ENCODE measurements around the gene RNU7-1. TPM values are rescaled to one million over a fixed set of nuclear protein-coding genes. Genes with fewer than 3 reads are reported as not detected.

The RNU7-1 gene
- total and polyA plus RNA-seq, 10 of the 15 experiments (the other 5 are each of a cell fraction or from before 2014, with no cell fraction given), result not detected

- peaks cover 2 to 8% of the 10 kb centered on the region in 2 experiments; a peak in 2 of 4 replicates for H3K36me3 ChIP-seq (ENCODE audit: control insufficient read depth in 2 of 2, insufficient read depth in 2 of 2, low read length in 1 of 2)
- DNase-seq (ENCODE audit: low read depth, low spot score) (peak; percentile 85), ATAC-seq (peak; percentile 69), FAIRE-seq (peak; percentile 35)
- H3K79me2 ChIP-seq (ENCODE audit: control insufficient read depth, insufficient read depth, low read length), result peaks cover 31% of the 10 kb centered on the region
- under 1% methylated on average over 46 of the region's 48 CpGs for WGBS (ENCODE audit: insufficient coverage, insufficient replicate concordance, low lambda C conversion rate, missing lambda C conversion rate)
- H3K27ac ChIP-seq (ENCODE audit: control insufficient read depth, insufficient read depth), result peak overlapping the region; percentile 91
- H3K4me3 ChIP-seq, result peak overlapping the region; percentile 78
- CTCF ChIA-PET, result interaction anchor here (0.9 to 11.6 kb wide), 23 partner anchors 8 to 200 kb away, joined by 3 to 645 read pairs (median 5); partner anchors contain the start of genes C1R, C1RL and LPCAT3
- POLR2A ChIA-PET, result interaction anchor here (0.6 to 17.8 kb wide), 18 partner anchors 8 to 192 kb away, joined by 3 to 524 read pairs (median 4); partner anchors contain the start of genes C1RL, CDCA3, LPCAT3 and LRRC23
- RAD21 ChIA-PET (ENCODE audit: unreplicated experiment), result interaction anchor here (0.6 to 7.0 kb wide), 19 partner anchors 8 to 177 kb away, joined by 3 to 426 read pairs (median 8); partner anchors contain the start of genes ATN1, C1RL, CDCA3 and LPCAT3
- H3K9me3 ChIP-seq (replicated peaks; ENCODE audit: control insufficient read depth, insufficient read depth, low read length), result no peaks in the 10 kb centered on the region
- SMC1A ChIA-PET (ENCODE audit: uncharacterized antibody, unreplicated experiment), result interaction anchor here (0.8 to 11.6 kb wide), 20 partner anchors 8 to 167 kb away, joined by 3 to 395 read pairs (median 5); partner anchors contain the start of genes C1RL, ENO2, LPCAT3 and SPSB2
- H3K4me2 ChIP-seq (ENCODE audit: control insufficient read depth, insufficient read depth), result peak overlapping the region; percentile 70
- BruUV-seq (replicated peaks), result no TSS peak
- H2AFZ ChIP-seq (ENCODE audit: control insufficient read depth, low read depth, low read length), result peak overlapping the region; percentile 32; the same call in 1 of the 2 replicates
- peak overlapping the region; percentile 90 for H3K9ac ChIP-seq (ENCODE audit: control insufficient read depth, insufficient read depth, low read length)
- peaks cover 36% of the 10 kb centered on the region for H3K4me1 ChIP-seq (ENCODE audit: control insufficient read depth, insufficient read depth, low read length)
- no peaks in the 10 kb centered on the region for H4K20me1 ChIP-seq (ENCODE audit: control insufficient read depth, insufficient read depth)
- intact Hi-C loops (cut with micrococcal nuclease; ENCODE audit: unreplicated experiment) (loop anchor here (1.0 to 2.0 kb wide), 6 partner anchors 16 to 164 kb away; partner anchors contain the start of genes C1R, C1RL, EMG1 and LPCAT3), in situ Hi-C loops (cut with MboI) (no loop called here)
- no peaks in the 10 kb centered on the region for H3K27me3 ChIP-seq (replicated peaks in 1 of 2; ENCODE audit: control insufficient read depth in 2 of 2, insufficient read depth in 2 of 2, low read length in 1 of 2)
- TF ChIP-seq, protein P1, sequence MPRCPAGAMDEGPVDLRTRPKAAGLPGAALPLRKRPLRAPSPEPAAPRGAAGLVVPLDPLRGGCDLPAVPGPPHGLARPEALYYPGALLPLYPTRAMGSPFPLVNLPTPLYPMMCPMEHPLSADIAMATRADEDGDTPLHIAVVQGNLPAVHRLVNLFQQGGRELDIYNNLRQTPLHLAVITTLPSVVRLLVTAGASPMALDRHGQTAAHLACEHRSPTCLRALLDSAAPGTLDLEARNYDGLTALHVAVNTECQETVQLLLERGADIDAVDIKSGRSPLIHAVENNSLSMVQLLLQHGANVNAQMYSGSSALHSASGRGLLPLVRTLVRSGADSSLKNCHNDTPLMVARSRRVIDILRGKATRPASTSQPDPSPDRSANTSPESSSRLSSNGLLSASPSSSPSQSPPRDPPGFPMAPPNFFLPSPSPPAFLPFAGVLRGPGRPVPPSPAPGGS (IDR thresholded peaks at IDR 0.05; ENCODE audit: borderline replicate concordance, insufficient read depth, low read depth, low read length, poor library complexity, severe bottlenecking), result no peak
- TF ChIP-seq, protein P2, sequence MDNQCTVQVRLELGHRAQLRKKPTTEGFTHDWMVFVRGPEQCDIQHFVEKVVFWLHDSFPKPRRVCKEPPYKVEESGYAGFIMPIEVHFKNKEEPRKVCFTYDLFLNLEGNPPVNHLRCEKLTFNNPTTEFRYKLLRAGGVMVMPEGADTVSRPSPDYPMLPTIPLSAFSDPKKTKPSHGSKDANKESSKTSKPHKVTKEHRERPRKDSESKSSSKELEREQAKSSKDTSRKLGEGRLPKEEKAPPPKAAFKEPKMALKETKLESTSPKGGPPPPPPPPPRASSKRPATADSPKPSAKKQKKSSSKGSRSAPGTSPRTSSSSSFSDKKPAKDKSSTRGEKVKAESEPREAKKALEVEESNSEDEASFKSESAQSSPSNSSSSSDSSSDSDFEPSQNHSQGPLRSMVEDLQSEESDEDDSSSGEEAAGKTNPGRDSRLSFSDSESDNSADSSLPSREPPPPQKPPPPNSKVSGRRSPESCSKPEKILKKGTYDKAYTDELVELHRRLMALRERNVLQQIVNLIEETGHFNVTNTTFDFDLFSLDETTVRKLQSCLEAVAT (IDR thresholded peaks at IDR 0.05), result peak; percentile 54; the same call in 1 of the 2 replicates
- TF ChIP-seq, protein P3, sequence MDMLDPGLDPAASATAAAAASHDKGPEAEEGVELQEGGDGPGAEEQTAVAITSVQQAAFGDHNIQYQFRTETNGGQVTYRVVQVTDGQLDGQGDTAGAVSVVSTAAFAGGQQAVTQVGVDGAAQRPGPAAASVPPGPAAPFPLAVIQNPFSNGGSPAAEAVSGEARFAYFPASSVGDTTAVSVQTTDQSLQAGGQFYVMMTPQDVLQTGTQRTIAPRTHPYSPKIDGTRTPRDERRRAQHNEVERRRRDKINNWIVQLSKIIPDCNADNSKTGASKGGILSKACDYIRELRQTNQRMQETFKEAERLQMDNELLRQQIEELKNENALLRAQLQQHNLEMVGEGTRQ (IDR thresholded peaks at IDR 0.05; ENCODE audit: borderline replicate concordance, low read depth, low read length), result no peak
- TF ChIP-seq, protein P4, sequence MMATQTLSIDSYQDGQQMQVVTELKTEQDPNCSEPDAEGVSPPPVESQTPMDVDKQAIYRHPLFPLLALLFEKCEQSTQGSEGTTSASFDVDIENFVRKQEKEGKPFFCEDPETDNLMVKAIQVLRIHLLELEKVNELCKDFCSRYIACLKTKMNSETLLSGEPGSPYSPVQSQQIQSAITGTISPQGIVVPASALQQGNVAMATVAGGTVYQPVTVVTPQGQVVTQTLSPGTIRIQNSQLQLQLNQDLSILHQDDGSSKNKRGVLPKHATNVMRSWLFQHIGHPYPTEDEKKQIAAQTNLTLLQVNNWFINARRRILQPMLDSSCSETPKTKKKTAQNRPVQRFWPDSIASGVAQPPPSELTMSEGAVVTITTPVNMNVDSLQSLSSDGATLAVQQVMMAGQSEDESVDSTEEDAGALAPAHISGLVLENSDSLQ (IDR thresholded peaks at IDR 0.05), result no peak
- TF ChIP-seq BCLAF1 (IDR thresholded peaks at IDR 0.05), result no peak
- TF ChIP-seq RUNX3 (IDR thresholded peaks at IDR 0.05; ENCODE audit: low read length), result no peak
- TF ChIP-seq, protein P5, sequence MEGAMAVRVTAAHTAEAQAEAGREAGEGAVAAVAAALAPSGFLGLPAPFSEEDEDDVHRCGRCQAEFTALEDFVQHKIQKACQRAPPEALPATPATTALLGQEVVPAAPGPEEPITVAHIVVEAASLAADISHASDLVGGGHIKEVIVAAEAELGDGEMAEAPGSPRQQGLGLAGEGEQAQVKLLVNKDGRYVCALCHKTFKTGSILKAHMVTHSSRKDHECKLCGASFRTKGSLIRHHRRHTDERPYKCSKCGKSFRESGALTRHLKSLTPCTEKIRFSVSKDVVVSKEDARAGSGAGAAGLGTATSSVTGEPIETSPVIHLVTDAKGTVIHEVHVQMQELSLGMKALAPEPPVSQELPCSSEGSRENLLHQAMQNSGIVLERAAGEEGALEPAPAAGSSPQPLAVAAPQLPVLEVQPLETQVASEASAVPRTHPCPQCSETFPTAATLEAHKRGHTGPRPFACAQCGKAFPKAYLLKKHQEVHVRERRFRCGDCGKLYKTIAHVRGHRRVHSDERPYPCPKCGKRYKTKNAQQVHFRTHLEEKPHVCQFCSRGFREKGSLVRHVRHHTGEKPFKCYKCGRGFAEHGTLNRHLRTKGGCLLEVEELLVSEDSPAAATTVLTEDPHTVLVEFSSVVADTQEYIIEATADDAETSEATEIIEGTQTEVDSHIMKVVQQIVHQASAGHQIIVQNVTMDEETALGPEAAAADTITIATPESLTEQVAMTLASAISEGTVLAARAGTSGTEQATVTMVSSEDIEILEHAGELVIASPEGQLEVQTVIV (IDR thresholded peaks at IDR 0.05; ENCODE audit: borderline replicate concordance, partially characterized antibody), result no peak
- no peak for TF ChIP-seq SPI1 (IDR thresholded peaks at IDR 0.05; ENCODE audit: borderline replicate concordance, insufficient read depth, low read depth, low read length)
- TF ChIP-seq ZNF622 (IDR thresholded peaks at IDR 0.05), result no peak
Observed at GRCh38 chr12:6944381-6945186, 968 bp downstream of the RNU7-1 start.

Measured in GM12878 (cell line).